ENCODE measurements around the gene SIGLEC6.

GRCh38 chr19:51524666-51525264 is 6.7 kb downstream of the SIGLEC6 start:
- TF ChIP-seq POLR2AphosphoS5 (IDR thresholded peaks at IDR 0.05; ENCODE audit: low read depth, low read length) (no peak), REST (IDR thresholded peaks at IDR 0.05; ENCODE audit: insufficient read depth in 1 of 2, low read depth in 2 of 2, low read length in 2 of 2) (no peak)
